Measurements from ENCODE around the gene GOLGA8N.
"Not testable (repeated sequence)": the region's sequence is repeated elsewhere in the genome, so short reads cannot be mapped to it uniquely, and the experiment has no call there.

The GOLGA8N gene

DNA sequence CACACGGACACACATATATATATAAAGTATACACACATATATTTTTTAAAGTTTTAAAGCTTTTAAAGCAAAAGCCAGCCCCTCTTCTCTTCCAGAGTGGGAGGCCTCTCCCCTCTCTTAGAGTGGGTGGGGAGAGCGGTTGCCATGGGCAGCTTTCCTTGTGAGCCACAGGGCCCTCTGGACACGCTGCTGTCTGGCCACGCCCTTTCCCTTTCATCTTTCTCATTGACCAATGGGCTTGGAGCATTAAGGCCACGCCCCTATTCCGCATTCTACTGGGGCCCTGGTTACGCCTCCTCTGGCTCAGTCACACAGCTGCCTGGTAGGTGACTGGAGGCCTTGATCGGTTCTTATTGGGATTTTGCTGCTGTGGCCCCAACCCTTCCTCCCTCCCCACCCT lies at the start of gene GOLGA8N:
Gene GOLGA8N (plus strand): TSS at position 306 of the 400 bp plus-strand sequence.
- not testable (repeated sequence) for DNase-seq

DNA sequence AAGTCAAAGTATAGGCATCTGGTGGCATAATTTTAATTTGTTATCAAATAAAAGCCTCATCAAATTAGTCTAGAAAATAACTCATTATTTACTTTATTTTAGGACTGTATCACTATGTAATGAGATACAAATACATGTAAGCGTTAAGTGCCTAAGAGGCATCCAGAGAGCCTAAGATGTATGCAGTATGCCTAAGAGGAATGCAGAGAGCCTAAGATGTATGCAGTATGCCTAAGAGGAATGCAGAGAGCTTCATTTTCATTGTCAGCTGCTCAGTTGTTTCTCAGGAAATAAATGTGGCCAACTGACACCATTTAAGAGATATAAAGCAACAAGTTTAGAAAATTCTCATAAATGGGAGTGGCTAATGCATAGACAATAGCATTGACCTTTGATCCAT lies 49.8 kb upstream of the GOLGA8N start:
- not testable (repeated sequence) for DNase-seq

- DNase-seq, result not testable (repeated sequence)
These were observed 48.1 kb upstream of the GOLGA8N start for GRCh38 chr15:32545129-32545528.

GRCh38 chr15:32554587-32554986 lies 38.7 kb upstream of the GOLGA8N start:
- DNase-seq, result not testable (repeated sequence)

- DNase-seq, result not testable (repeated sequence)
These were observed 31.1 kb upstream of the GOLGA8N start for GRCh38 chr15:32562198-32562597.

DNA sequence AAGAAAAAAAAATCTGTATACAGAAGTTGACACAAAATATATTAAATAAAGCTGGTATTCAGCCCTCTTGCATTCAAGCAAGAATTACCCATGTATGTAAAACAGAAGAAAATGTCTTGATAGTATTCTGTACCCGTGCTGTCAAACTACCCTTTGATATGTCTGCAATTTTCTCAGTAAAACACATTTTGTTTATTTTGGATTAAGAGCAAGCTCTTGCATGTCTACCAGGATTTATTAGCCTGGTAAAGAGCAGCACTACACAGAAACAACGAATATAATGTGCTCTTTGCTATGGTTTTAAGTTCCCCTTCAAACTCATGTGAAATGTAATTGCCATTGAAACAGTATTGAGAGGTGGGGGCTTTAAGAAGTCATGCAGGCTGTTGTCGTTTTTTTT lies 24.3 kb upstream of the GOLGA8N start:
- DNase-seq, result not testable (repeated sequence)

- DNase-seq, result not testable (repeated sequence)
These were observed 14.8 kb upstream of the GOLGA8N start for GRCh38 chr15:32578482-32578881.

GRCh38 chr15:32585844-32586243 lies 7.4 kb upstream of the GOLGA8N start:
- not testable (repeated sequence) for DNase-seq

DNA sequence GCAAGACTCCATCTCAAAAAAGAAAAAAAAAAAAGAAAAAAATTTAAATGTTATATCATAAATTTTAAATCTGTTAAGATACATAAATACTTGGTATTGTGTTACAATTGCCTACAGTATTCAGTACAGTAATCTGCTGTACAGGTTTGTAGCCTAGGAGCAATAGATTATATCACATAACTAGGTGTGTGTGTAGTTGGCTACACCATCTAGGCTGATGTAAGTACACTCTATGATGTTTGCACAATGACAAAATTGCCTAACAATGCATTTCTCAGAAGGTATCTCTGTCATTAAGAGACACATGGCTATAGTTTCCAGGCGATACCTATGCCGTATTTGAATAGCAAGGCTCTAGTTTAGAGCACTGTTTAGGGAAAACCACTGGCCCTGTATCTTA lies 16.3 kb downstream of the GOLGA8N start:
- DNase-seq, result not testable (repeated sequence)

DNA sequence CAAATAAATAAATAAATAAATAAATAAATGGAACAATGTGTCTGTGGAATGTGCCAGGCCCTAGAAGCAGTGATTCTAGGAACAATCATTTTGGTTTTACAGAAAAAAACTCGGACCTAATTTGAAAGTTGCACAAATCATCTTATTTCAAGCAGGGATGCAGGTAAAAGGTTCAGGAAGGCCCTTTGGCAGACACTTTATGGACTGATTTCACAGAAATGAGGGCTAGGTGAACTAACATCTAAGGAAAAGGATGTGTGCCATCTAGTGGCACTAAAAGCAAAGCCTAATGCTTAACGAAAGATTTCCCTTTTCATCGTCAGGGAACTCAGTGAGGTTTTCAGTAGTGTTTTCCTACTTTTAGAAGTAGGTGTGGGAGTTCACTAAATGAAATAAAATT lies 17.5 kb downstream of the GOLGA8N start:
- not testable (repeated sequence) for DNase-seq

DNA sequence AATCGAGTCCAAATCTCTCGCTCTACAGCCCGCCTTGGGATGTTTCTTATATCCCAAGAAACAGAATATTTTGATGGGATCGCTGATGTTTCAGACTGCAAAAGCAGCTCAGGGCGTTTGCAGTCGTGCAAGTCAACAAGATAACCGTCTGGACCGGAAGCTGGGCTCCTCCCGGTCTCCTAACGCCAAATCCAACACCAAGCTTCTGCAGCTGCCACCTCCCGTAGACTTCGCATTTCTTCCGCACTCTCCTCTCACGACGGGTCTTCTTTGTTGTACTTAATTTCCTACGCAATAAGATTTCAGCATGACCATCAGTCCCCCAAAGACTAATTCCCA lies 21.4 kb downstream of the GOLGA8N start:
- not testable (repeated sequence) for DNase-seq

DNA sequence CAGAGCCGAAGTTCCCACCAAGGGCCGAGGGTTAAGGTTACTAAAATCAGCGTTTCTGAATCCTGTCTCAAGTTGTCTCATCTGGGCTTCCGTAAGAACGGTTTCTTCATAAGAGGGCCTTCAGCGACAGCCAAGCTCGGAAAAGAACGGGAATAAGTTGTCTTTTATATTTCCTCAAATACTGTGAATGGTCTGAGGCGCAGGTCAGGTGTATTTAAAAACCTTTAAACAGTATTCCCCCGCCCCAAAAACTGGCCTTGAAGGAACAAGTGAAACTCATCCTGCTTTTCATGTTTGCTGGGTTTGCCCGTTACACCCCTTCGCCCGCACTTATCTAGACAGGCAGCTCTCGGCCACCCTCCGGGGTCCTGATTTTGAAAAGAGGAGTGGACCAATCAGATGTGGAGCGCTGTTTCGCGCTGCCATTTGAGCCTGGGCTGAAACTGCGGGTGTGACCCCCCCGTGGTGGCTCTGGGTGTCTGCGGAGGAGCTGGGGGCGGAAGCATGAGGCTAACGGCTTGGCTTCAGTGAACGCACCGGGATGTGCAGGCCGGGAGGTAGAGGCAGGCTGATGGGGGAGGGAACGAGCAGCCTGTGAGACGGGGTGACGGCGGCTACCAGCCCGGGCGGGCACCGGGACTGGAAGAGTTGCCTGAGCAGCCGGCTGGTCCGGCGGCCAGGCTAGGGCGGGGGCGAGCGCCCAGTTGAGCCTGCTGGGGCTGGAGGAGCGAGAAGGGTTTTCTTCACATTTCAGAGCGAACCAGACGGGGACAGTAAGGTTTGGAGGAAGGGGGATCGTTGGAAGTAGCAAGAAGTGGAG lies 22.0 kb downstream of the GOLGA8N start, which contains the start of gene ARHGAP11A:
Gene ARHGAP11A (plus strand): TSS at position 454 of the 820 bp plus-strand sequence. CDS start 708 bp downstream, outside the sequence.
- DNase-seq, result not testable (repeated sequence)

DNA sequence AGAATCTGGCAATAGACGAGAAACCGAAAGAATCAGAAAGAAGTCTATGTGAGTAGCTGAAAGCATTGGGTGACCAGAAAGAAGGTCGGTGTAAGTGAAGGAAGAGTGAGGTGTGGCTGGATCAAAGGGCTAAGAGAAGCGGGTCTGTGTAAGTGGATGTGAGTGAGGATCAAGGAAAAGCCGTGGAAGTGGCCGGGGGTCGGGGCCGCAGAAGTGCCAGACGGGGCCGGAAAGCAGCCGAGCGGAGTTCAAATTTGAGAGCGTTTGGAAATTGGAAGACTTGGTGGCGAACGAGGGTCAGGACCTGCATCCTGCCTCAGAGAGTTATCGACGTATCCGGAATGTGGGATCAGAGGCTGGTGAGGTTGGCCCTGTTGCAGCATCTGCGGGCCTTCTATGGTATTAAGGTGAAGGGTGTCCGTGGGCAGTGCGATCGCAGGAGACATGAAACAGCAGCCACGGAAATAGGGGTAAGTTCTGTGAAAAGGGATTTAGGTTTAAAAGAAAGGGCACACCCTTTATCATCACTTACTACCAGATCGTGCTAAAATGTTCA lies 22.7 kb downstream of the GOLGA8N start:
- not testable (repeated sequence) for DNase-seq

DNA sequence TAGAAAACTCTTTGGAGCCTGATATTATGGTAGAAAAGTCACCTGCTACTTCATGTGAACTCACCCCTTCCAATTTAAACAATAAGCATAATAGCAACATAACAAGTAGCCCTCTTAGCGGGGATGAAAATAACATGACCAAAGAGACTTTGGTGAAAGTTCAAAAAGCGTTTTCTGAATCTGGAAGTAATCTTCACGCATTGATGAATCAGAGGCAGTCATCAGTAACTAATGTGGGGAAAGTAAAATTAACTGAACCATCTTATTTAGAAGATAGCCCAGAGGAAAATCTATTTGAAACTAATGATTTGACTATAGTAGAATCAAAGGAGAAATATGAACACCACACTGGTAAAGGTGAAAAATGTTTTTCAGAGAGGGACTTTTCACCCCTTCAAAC lies 43.2 kb downstream of the GOLGA8N start:
- DNase-seq, result no peak

- no peak for DNase-seq
These were observed 43.8 kb downstream of the GOLGA8N start for GRCh38 chr15:32636908-32637567.

DNA sequence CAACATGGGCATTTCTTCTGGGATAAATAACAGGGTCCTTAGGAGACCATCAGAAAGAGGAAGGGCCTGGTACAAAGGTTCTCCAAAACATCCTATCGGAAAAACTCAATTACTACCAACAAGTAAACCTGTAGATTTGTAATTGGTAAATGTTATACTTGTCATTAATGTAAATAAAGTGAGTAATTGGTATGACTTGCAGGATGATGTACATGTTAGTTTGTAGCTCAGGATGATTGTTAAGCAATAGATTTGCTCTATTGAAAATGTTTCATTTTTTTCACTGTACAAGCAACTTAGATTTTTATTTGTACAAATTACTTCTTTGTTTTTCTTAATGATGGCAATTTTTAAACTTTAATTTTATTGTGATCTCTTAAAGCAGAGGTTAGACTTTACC lies 44.4 kb downstream of the GOLGA8N start:
- no peak for DNase-seq

- peak; percentile 84 for DNase-seq
These were observed 48.3 kb downstream of the GOLGA8N start, which contains the start of gene SCG5 for GRCh38 chr15:32641517-32642059. Gene SCG5 (plus strand): TSS chr15:32641710. CDS start chr15:32643593, 1,883 bp downstream.

DNA sequence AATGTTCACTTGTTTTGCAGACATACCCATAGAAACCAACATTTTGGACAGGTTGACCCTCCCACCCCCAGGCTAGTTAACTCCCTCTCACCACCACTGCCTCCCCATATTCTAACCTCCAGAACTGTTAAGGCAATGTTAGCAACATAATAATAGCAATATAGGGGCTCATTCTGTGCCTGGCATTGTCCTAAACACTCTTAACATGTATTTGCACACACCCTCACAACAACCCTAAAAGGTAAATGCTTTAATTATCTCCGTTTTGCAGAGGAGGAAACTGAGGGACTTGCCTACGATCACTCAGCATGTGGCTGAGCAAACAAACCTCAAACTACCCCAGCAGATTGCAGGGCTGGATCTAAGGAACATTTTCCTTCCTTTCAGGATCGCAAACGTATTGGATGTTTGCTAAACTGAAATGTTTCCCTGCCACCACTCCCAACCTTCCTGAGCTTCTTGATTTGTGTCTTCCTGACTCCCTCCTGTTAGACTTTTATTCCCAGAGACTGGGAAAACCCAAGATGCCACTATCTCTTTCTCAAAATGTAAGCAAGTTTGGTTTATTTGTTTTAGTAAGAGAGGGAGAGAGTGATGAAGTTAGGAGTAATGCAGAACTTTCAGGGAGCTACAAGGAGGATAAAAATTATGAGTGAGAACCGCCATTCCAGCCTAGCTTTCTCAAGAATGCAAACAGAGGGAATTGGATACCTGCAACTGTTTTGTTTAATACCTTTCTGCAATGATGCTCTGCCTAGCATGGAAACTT lies 49.6 kb downstream of the GOLGA8N start:
- no peak for DNase-seq

- DNase-seq, result no peak
These were observed 50.7 kb downstream of the GOLGA8N start for GRCh38 chr15:32643907-32644445.

GRCh38 chr15:32646291-32646690 lies 53.0 kb downstream of the GOLGA8N start:
- DNase-seq, result peak; percentile 28

GRCh38 chr15:32649342-32649741 lies 56.1 kb downstream of the GOLGA8N start:
- DNase-seq, result no peak

GRCh38 chr15:32651229-32651837 lies 58.1 kb downstream of the GOLGA8N start:
- peak; percentile 59 for DNase-seq
